A549 (cell line): ENCODE results near the gene P4HTM.

Experiments used
- KDM1A ChIP-seq: fragments of 200-600 bp; sonication (generic); IDR thresholded peaks from 2 replicates; pipeline ENCODE4 v1.6.1; 2016; ENCODE audit warnings: low read depth, mild to moderate bottlenecking
- RFX5 ChIP-seq: fragments of 450-650 bp; IDR thresholded peaks from 2 replicates; pipeline ENCODE4 v1.7.1; 2014; ENCODE audit warnings: antibody characterized with exemption, mild to moderate bottlenecking, moderate library complexity

DNA sequence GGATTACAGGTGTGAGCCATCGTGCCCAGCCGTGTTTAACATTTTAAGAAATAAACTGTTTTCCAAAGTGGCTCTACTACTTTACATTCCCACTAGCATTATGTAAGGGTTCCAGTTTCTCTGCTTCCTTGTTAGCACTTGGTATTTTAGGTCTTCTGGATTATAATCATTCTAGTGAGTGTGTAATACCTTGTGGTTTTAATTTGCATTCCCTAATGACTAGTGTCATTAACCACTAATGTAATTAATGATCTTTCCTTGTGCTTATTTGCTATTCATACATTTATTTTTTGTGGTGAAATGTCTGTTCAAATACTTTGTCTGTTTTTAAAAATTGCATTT is 40.7 kb upstream of the P4HTM start:
- TF ChIP-seq RFX5 (no peak), KDM1A (no peak)
